T1000 (cell line): ENCODE data around the gene HTR2B.
"Not testable (repeated sequence)": the region's sequence is repeated elsewhere in the genome, so short reads cannot be mapped to it uniquely, and the experiment has no call there.

Experiments used
- DNase-seq: peaks from one replicate; lab custom pipeline; 2025; ENCODE audit warnings: mixed read lengths; lab: John Stamatoyannopoulos, UW

HTR2B gene

DNA sequence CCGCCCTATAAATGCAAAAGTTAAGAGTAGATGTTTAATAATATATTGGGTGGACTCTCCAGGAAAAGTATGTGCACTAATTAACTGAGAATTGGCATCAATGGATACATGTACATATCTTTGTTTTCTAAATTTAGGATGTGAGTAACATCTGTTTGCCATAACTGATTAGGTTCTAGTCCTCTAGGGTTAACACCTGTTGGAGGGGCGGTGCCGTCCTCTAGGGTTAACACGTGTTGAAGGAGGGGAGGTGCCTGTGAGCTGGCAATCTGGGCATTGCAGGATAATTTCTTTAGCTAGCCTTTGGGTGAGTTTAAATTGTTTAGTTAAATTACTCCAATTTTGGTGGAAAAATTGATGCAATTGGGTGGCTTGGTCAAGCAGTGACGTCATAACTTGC lies 30.9 kb downstream of the HTR2B start:
- DNase-seq: no peak

GRCh38 chr2:231088754-231089153 lies 36.1 kb downstream of the HTR2B start:
- no peak for DNase-seq

- no peak for DNase-seq
These were observed 40.3 kb downstream of the HTR2B start for GRCh38 chr2:231084565-231084964.

DNA sequence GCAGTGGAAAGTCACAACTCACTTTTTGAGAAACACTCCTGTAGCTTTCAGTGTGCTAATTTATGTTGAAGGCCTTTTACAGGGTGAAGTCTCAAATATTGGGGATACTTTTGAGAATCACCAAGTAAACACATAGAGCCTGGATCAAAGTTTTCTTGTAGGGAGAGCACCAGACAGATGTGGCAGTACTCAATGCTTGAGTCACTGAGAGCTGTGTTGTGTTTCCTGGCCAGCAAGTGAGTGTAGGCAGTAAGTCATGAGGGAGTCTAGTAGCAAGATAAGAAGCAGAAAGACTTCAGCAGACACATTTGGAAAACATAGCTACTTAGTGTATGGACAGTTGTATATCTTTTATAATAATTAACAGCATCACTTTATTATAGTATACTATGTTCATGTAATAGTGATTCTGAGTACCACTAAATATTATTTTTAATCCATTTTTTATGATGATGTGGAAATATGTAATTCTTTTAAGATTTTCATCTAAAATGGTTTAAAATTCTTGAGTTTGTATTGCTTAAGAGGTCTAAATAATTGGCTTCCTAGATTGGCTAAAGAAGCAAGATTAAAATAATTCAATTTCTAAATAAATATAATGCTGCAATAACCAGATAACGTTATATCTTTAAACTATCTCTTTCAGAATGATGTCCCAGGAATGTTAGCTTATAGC lies 55.3 kb downstream of the HTR2B start:
- no peak for DNase-seq

GRCh38 chr2:231068525-231069222 lies 56.2 kb downstream of the HTR2B start:
- no peak for DNase-seq

DNA sequence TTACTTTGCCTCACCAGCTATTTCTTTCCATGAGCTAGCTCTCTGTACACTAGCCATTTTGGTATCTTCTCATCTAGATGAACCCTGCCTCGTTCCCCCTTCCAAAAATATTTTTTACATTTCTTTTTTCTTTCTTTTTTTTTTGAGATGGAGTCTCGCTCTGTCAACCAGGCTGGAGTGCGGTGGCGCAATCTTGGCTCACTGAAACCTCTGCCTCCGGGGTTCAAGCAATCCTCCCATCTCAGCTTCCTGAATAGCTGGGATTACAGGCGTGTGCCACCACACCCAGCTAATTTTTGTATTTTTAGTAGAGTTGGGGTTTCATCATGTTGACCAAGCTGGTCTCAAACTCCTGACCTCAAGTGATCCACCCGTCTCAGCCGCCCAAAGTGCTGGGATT lies 57.3 kb downstream of the HTR2B start:
- DNase-seq: not testable (repeated sequence)

- no peak for DNase-seq
These were observed 58.9 kb downstream of the HTR2B start for GRCh38 chr2:231065966-231066365.

- DNase-seq: no peak
These were observed 61.5 kb downstream of the HTR2B start for GRCh38 chr2:231063347-231063746.

GRCh38 chr2:231062776-231063175 lies 62.1 kb downstream of the HTR2B start:
- DNase-seq: no peak

DNA sequence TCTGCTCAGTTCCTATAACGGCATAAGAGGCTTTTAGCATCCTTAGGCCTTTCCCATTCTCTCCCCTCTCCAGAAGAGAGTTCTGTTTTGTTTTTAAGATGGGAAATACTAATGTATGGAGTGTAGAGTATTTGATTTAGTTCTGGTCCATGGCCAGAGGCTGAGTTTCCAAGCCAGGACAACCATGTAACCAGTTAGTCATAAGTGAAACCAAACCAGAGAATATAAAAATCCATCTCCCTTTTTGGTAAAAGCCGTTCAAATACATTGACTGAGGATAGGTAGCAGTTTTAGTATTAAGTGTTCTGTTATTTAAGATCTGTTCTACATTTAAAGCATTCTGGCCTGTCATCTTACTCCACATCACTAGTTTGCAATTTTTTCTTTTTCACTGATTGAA lies 65.1 kb downstream of the HTR2B start:
- DNase-seq: no peak

DNA sequence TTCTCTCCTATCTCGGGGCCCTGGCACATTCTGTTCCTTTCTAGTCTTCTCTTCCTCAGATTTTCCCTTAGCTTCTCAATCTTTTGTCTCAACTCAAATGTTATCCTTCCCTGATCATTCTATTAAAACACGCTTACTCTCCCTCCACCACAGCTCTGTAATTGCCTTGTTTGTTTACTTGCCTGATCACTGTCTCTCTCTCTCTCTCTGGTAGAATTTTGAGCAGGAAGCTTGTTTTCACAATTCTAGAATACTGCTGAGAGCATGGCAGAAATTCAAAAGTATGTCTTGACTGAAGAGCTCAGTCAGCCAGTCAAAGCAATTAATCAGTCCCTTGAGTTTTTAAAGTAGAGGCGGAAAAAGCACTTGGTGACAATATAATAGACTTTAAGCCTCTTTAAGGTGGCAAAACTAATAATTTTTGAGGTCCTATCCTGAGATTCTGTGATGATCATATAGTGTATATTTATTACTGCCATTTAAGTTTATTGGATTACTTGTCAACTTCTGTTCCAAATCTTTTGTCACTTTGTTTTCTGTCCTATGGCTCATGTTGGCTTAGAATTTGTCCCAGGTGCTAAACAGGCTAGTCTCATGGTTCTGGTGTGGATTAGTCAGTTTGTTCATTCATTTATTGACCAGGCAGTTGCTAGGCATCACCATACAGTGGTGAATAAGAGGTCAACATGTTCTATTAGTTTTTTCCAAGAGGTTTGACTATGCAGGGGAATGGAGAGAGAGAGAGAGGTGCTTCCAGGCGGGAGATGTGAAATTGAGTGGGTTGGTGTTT lies 65.9 kb downstream of the HTR2B start:
- DNase-seq: no peak
